Measurements from ENCODE around the gene RET. TPM values are rescaled to one million over a fixed set of nuclear protein-coding genes. Genes with fewer than 3 reads are reported as not detected.

Gene RET
- total RNA-seq, 4 donors from 2014 or later: 0.23 to 2.1 (median 0.78) TPM

- Histone ChIP-seq H3K4me3 (no peak overlapping the region), H3K27me3 (no peaks in the 10 kb centered on the region), H3K4me1 (peaks cover 12% of the 10 kb centered on the region), H3K9me3 (no peaks in the 10 kb centered on the region), H3K27ac (no peak overlapping the region), H3K36me3 (no peaks in the 10 kb centered on the region)
- TF ChIP-seq CTCF (IDR thresholded peaks at IDR 0.05) (no peak), POLR2AphosphoS5 (IDR thresholded peaks at IDR 0.05) (no peak), EP300 (IDR thresholded peaks at IDR 0.05) (no peak), POLR2A (IDR thresholded peaks at IDR 0.05) (no peak)
- 89% methylated on average over 5 of the region's 6 CpGs for WGBS
- no peak for DNase-seq (ENCODE audit: low spot score in 2 of 2)
These were observed 55.0 kb downstream of the RET start for GRCh38 chr10:43131906-43132305.

- no peak overlapping the region for H3K27ac ChIP-seq
- no peak for DNase-seq (ENCODE audit: low spot score in 2 of 2)
- TF ChIP-seq EP300 (IDR thresholded peaks at IDR 0.05) (no peak), CTCF (IDR thresholded peaks at IDR 0.05) (no peak), POLR2A (IDR thresholded peaks at IDR 0.05) (no peak)
- H3K36me3 ChIP-seq: no peaks in the 10 kb centered on the region
- WGBS: 69% methylated on average over 3 of the region's 3 CpGs
- H3K4me1 ChIP-seq: peaks cover 22% of the 10 kb centered on the region
- H3K27me3 ChIP-seq: no peaks in the 10 kb centered on the region
- no peak overlapping the region for H3K4me3 ChIP-seq
- H3K9me3 ChIP-seq: no peaks in the 10 kb centered on the region
These were observed 56.3 kb downstream of the RET start for GRCh38 chr10:43132867-43133787.

- H3K27ac ChIP-seq: no peak overlapping the region
- WGBS: 89% methylated on average over 5 of the region's 5 CpGs
- H3K4me1 ChIP-seq: peaks cover 19% of the 10 kb centered on the region
- DNase-seq (ENCODE audit: low spot score in 2 of 2): no peak
- H3K36me3 ChIP-seq: no peaks in the 10 kb centered on the region
- no peaks in the 10 kb centered on the region for H3K9me3 ChIP-seq
- no peaks in the 10 kb centered on the region for H3K27me3 ChIP-seq
- H3K4me3 ChIP-seq: no peak overlapping the region
- TF ChIP-seq CTCF (IDR thresholded peaks at IDR 0.05) (no peak), POLR2AphosphoS5 (IDR thresholded peaks at IDR 0.05) (no peak), POLR2A (IDR thresholded peaks at IDR 0.05) (no peak), EP300 (IDR thresholded peaks at IDR 0.05) (no peak)
These were observed 57.4 kb downstream of the RET start for GRCh38 chr10:43134126-43134905.

GRCh38 chr10:43135064-43135463 lies 58.2 kb downstream of the RET start:
- H3K4me3 ChIP-seq: no peak overlapping the region
- no peak overlapping the region for H3K27ac ChIP-seq
- no peaks in the 10 kb centered on the region for H3K27me3 ChIP-seq
- DNase-seq (ENCODE audit: low spot score in 2 of 2): no peak
- no peaks in the 10 kb centered on the region for H3K9me3 ChIP-seq
- no peaks in the 10 kb centered on the region for H3K36me3 ChIP-seq
- WGBS: 100% methylated on average over 5 of the region's 5 CpGs
- H3K4me1 ChIP-seq: peaks cover 27% of the 10 kb centered on the region
- TF ChIP-seq POLR2A (IDR thresholded peaks at IDR 0.05): no peak
- no peak for TF ChIP-seq POLR2AphosphoS5 (IDR thresholded peaks at IDR 0.05)
- TF ChIP-seq EP300 (IDR thresholded peaks at IDR 0.05): no peak
- no peak for TF ChIP-seq CTCF (IDR thresholded peaks at IDR 0.05)

GRCh38 chr10:43135656-43136055 lies 58.8 kb downstream of the RET start:
- H3K36me3 ChIP-seq: no peaks in the 10 kb centered on the region
- H3K9me3 ChIP-seq: no peaks in the 10 kb centered on the region
- H3K27me3 ChIP-seq: no peaks in the 10 kb centered on the region
- H3K4me1 ChIP-seq: peaks cover 31% of the 10 kb centered on the region
- no peak overlapping the region for H3K27ac ChIP-seq
- TF ChIP-seq EP300 (IDR thresholded peaks at IDR 0.05): no peak
- TF ChIP-seq POLR2A (IDR thresholded peaks at IDR 0.05): no peak
- TF ChIP-seq POLR2AphosphoS5 (IDR thresholded peaks at IDR 0.05): no peak
- TF ChIP-seq CTCF (IDR thresholded peaks at IDR 0.05): no peak
- 80% methylated on average over 2 of the region's 2 CpGs for WGBS
- no peak overlapping the region for H3K4me3 ChIP-seq
- no peak for DNase-seq (ENCODE audit: low spot score in 2 of 2)
